ENCODE data around the gene C1QTNF2.

GRCh38 chr5:160349249-160349934 lies 21.0 kb downstream of the C1QTNF2 start:
- TF ChIP-seq CTCF (IDR thresholded peaks at IDR 0.05): no peak
- TF ChIP-seq POLR2A (IDR thresholded peaks at IDR 0.05): no peak
